Left cardiac atrium (tissue), 4 donors: Measurements from ENCODE around the gene TFB1M. TPM values are rescaled to one million over a fixed set of nuclear protein-coding genes. Genes with fewer than 3 reads are reported as not detected.
"Not testable (repeated sequence)": the region's sequence is repeated elsewhere in the genome, so short reads cannot be mapped to it uniquely, and the experiment has no call there.

Experiments used
- ATAC-seq, 2 donors: fragments of 200-7000 bp; cut with Tn5 transposase; one replicate each; pipeline ENCODE4 v1.9.1; 2020; ENCODE audit warnings: mild to moderate bottlenecking in 2 of 2, moderate library complexity in 2 of 2
- DNase-seq: peaks from one replicate; pipeline ENCODE4 v3.0.0-alpha.2; 2020
- intact Hi-C, 2 donors: fragments of 100-400 bp; cut with DNase I; formaldehyde crosslinking; loops; one replicate each; pipeline versions ENCODE4 v1.14.1 to v1.15.1; 2022 to 2023
- total RNA-seq, 2 donors: library from RNA; stranded (reverse); fragmentation: NEBNext Ultra II Directional; extraction: Animal tissue kit (Norgen Biotek cat#: 25700); gene quantifications; one replicate each; pipeline ENCODE4 v1.2.1, GENCODE V29; 2021
- donor health status: DM: no; HTN: yes; CAD: no.
- donor health status: DM: no; HTN: yes; CAD: no; lungs with severe emphysema.
- donor health status: DM: yes; HTN: yes; CAD: no.
- donor health status: Dilated cardiomyopathy.

The TFB1M gene
- total RNA-seq, 2 donors from 2014 or later: 13.9 to 15.6 TPM

DNA sequence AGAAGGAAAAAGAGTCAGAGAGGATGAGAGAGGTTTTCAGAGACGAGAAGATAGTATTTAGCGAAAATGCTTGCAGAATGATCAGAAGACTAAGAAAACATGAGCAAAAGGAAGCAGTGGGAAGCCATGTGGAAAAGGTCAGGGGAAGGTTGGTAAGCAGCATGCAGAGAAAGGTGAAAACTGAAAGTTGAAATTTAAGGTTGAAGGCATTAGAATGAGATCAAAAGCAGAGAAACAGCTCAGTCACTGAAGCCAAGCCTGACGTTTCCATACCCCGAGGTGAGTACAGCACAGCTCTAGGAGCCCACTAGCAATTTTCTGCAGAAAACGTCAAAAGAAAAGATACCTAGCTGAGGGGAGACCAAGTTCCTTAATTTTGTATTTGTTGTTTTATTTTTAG, 19.1 kb upstream of the TFB1M start:
- ATAC-seq (no peak), DNase-seq (no peak)
- intact Hi-C loops: no loop called here

DNA sequence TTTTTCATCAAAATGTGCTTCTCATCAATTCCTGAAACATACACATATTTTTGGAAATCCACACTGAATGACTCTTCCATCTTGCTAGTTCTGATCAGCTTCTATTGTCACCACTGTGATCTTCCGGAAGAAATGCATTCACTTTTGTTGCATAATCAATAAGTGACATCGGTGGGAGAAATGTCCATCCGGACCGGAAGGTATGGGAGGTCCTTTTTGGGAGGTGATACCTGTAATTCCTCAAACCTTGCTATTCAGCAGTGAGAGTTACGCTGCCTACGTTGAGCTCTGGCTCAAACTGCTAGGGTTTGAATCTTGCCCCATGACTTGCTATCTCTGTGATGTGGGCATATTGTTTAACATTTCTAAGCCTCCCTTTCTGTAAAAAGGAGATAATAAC, 16.6 kb upstream of the TFB1M start:
- ATAC-seq (no peak), DNase-seq (no peak)
- intact Hi-C loops: no loop called here

DNA sequence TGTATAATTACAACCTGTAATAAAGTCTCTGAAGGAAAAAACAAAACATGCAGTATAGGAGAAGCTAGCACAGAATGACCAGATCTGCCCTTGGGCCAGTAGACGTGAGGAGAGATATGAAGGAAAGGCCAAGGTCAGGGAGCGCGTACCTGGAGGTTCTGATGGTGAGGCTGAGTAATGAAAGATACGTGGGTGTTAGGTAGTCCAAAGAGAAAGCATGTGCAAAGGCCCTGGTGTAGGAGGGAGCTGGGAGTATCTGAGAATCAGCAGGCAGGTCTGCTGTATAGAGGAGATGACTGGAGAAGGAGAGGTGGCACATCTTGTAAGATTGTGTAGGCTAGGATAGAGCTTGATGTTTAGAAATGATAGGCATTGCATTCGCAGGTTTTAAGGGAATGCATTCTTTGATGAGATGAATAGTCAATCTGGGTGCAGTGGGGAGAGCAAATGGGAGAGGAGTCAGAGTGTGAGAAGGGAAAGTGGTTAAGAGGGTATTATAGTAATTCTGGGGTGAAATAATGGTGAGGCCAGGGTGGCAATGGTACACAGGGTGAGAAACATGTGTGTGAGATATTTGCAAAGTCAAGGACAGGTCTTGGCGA, 15.9 kb upstream of the TFB1M start:
- intact Hi-C loops: no loop called here
- no peak for ATAC-seq
- DNase-seq: no peak

DNA sequence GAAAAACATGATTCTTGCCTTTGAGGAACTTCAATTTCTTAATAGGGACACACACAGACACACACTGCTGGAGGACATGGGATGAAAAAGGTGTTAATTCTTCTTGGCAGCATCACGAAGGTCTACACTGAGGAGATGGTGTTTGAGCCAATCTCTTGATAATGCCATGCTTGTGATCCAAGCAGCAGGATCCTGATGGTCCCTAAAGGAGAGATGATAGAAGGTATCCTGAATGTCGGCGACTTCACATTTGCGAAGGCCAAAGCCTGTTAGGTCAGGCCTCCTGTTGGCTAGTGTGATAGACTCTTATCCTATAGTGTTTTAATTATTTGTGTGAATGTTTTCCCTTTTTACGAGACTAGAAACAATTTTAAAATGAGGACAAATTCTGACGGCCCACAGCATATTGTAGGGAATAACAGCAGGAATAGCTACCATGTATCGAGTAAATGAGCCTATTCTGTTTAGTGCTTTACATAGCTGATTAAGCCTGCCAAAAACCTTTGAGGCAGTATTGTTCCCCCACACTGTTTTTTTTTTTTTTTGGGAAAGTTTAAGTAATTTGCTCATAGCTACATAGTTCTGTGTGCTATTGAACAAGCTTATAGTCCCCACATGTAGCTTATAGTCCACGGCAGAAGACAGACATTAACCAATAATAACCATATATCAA, 15.3 kb upstream of the TFB1M start:
- DNase-seq: no peak
- ATAC-seq: no peak
- intact Hi-C loops: no loop called here

DNA sequence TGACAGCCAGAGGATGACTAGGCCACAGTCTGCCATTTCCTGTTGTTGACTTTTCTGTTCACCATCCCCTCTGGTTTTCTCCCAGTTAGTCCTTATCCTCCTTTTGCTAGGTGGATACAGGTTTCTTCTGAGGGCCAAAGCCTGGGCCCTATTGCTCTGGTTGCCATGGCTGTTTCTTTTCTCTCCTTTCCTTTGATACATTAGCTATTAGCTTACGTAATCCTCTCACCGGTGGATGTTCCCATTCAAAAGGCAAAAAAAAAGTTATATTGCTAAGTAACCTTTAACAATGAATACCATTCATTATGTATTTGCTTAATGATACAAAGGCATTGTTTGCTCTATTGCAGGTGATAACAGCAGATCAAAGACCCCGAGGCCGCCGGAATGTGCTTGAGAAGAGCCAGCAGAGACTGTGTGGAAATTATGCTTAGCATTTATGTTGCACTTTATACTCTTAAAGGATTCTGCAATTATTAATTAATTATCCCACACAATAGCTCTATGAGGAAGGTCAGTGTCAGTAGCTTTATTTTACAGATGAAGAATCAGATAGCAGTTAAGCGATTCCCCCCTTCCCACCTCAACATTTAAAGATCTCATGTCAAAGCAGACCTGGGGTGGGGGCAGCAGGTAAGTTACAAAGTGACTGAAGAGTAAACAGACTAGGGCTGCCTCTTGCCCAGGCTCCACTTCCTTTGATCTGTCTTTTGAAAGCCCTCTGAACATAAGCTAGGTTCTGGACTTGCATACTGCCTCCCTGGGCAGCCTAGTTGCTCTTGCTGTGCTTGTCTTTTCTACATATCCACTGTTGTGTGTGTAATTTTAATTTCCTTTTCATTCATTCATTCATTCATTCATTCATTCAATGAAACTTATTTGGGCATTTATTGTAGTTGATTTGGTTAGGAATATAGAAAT, 14.5 kb upstream of the TFB1M start:
- no peak for DNase-seq

DNA sequence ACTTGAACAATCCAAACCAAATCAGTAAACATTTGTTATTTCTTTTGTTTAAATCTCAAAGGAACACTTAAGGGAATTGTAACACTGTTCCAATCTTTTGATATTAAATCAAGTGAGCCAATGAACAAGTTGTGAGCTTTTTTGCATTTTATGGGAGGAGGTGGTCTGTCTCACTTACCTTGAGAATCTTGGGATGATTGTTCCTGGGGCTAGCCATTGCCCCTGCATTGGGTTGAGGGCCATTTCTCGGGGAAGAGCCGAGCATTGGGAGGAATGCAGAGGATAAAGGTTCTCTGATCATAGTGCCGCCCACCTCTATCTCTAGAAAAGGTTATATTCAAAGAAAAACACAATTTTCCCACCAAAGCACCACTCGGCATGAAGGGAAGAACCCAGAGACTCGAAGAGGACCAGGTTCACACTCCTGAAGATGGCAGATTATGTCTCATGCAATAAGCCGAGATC, 13.8 kb upstream of the TFB1M start:
- ATAC-seq (no peak), DNase-seq (no peak)
- intact Hi-C loops: no loop called here

More for the DNA sequence above, 14.5 kb upstream of the TFB1M start:
- ATAC-seq: no peak
- intact Hi-C loops: no loop called here

DNA sequence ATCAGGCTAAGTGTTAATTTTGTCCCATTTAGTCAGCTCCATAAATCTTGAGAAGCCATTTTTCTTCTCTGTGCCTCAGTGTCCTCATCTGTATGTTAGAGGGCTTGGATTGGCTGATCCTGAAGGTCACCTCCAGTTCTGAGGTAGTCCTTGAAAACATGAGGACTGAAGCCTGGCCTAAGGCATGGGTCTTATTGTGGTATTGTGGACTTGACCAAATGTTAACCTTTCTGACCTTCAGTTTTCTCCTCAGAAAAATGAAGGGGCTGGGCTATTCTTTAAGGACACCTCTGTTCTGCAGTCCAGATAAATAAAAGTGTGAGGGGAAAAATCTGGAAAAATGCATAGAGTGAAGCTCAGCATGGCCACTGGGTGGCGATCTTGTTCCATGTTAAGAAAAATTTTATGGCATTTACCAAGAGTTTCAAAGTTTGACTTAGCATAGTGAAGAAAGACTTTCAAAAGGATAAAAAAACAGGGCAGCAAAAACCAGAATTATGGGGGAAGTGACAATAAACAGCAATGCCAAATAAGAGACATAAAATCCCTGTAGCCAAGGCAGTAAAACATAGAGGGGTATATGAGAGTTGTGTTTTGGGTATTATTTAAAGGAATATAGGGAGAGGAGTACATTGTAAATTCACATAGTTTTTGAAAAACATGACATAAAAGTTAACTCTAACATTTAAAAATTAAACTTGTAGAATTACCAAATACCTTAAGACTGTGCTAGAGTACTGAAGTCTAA, 13.2 kb upstream of the TFB1M start:
- DNase-seq (peak; percentile 36), ATAC-seq (peak in 1 of 2 donors; percentile 58)
- intact Hi-C loops: loop anchor here in 1 of 2 donors (1.0 kb wide), 1 partner anchor 203 kb away; no protein-coding TSS in a partner anchor

DNA sequence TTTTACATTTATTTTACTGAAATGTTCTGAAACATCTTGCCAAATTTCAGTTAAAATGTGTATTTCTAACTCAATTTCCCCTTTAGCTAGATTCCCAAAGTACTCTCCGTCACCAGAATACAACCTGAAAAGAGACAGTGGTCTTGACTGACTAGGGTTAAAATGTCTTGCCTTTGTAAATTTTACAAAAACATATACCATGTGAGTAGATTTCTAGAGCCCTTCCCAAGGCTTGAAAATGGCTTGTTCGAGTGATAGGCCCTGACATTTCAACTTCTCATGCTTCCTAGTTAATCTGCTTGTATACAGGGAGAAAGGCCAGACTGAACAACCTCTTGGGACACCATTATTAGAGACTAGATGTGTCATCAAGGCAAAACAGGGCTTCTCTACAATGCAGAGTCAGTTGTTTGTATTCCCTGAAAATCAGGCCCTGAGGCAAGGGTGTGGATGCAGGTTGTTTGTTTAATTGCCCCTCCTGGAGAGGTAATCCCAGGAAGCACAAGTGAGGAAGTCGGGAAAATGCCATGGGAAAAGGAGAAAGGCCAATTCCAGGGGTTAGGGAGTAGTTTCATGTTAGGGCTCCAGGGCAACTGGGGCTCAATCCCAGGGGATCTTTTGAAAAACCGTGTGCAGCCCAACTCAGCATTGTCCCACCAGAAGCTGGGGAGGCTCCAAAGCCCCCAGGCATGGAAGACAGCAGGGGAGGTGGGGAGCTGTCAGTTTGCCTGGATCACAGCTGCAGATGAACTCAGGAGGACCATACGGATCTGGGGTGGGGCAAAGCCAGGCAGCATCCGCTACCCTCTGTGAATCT, 11.6 kb upstream of the TFB1M start:
- intact Hi-C loops: no loop called here
- ATAC-seq (no peak), DNase-seq (no peak)

DNA sequence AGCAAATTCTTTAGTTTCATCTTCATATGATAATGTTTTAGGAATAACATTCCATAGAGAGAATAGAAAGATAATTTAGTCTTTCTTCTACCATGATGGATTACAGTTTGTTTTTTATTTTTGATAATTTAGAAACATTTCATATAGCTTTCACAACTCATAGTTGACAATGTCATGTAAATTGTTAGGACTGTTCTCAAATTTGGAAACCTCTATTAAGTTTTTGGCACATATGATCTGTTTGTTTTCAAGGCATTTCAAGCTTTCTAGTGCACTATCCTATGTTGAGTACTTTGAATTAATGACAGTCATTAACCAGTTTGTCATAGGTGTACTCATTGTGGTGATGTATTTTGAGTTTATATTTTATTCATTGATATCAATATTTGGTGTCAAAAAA, 10.7 kb upstream of the TFB1M start:
- DNase-seq: no peak
- ATAC-seq: no peak
- intact Hi-C loops: no loop called here

DNA sequence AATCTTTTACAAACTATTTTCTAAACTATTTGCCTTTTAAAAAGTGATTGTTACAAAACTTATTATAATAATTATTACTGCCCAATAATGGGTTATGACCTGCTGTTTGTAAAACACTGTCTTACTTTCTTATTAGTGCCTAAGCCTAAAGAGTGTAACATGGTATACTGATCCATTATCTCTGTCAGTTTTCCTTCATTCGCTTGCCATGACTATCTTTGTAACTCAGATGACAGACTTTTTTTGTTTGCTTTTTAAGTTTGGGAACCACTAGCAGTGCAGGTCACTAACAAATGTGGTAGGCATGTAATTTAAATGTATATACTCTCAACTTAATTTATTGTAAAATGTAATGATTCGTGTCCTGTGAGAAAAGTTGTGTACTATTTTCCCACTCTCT, 9.9 kb upstream of the TFB1M start:
- ATAC-seq: no peak
- DNase-seq: no peak
- intact Hi-C loops: no loop called here

DNA sequence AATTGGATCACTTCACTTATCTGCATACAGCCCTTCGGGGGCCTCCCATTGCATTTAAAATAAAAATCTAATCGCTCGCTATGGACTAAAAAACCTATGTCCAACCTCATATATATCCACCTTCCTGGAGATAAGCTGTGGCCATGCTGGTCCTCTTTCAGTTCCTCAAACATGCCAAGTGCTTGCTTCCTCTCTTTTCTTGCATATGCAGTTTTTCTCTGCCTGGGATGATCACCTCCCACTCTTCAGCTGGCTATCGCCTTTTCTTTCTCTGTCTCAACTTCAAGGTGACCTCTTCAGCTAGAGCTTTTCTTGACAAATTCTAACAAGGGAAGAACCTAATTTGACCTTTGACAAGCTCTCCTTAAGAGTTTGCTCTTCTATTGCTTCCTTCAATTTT, 5.6 kb upstream of the TFB1M start:
- DNase-seq (no peak), ATAC-seq (no peak)
- intact Hi-C loops: no loop called here

DNA sequence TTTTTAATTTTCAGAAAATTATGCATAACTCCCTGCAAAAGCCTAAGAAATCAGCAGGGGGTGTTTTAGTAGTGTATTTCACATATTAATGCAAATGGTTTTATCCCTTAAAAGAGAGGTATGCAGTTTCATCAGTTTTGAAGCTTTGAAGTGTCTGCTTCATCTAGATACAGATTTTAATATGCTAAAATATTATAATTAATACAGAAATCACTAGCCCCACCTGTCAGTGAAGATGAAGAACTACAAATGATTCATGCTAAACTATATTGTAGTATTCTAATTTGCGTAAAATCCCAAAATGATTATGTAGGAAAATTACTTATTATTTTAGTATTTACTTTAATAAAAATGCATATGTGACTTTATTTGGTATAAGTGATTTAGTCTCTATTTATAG, 2.9 kb upstream of the TFB1M start:
- ATAC-seq (no peak), DNase-seq (no peak)
- intact Hi-C loops: no loop called here

DNA sequence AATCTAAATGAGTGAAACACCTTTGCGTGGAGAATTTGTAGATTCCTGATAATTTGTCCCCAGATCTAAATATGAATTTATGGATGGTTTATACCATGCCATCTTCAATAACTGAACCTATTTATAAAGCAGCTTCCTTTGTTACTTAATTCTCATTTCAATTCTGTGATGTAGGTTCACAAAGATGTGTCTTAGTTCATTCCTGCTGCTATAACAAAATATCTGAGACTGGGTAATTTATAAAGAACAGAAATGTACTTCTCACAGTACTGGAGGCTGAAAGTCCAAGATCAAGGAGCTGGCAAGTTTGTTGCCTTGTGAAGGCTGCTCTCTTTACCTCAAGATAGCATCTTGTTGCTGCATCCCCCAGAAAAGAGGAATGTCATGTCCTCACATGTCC, 2.1 kb upstream of the TFB1M start:
- DNase-seq: no peak
- intact Hi-C loops: no loop called here
- no peak for ATAC-seq

DNA sequence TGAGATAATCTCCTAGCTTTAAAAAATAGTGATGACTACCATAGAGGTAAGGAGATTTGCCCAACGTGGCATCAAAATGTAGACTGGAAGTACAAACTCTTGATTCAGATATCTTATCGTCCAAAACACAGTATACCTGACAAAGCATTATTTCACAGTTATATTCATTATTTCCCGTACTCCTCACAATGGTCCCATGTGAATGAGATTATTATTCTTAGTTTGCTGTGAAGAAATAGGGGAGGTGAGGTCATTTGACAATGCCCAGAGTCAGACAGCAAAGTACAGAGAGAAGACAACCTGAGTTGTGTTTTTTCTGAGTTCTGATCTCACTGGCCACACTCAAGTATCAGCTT, 1.2 kb upstream of the TFB1M start:
- intact Hi-C loops: no loop called here
- DNase-seq: no peak
- ATAC-seq: no peak

DNA sequence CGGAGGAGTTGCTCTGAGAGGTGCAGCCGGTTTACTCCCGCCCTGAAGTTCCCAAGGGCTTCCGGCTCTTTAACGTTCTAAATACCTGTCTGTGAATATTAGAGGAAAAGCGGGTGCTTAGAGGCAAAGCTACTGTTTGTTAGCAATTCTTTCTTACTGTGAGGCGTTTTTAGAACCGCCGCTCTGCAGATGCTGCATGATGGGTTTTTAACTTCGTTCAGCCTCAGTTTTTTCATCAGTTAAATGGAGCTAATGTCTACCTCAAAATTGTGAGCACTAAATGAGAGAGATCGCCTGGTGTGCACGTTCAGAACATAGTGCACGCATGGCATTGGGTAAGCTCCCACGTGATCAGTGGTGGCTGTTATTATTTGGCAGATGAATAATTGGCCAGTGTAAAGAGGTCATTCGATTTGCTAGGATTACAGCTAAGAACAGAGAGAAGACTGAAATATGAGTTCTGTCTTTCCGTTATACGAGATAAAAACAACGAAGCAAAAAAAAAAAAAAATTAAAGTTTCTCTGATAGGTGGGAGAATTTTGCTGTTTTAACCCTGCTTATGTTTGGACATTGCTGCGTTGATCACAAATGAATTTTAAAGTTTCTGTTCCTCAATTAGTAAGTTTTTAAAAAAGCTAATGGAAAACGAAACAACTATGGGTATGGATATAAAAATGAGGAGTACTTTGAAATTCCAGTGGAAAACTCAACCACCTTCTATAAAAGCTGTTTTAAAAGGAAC, 660 bp upstream of the TFB1M start:
- peak; percentile 68 to 79 for ATAC-seq
- intact Hi-C loops: no loop called here
- peak; percentile 61 for DNase-seq

DNA sequence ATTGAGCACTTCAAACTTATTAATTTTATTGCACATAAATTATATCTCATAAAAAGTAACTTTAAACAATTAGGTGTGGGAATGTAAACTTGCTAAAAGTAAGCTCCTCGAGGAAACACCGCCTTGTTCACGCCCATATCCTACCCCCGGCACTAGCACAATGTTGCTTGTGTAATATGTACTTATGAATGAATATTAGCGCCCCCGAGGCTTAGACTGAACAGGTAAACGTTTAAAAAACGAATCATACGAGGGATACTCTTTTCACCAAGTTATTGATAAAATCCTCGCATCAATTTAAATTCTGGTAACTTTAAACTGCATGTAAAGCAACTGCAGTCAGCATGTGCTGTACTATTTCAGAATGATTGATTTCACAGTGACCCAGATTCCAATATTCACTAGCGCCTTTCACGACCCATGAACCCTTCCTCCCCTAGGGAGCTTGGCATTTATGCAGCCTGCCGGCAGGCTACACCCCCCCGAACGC, 637 bp downstream of the TFB1M start:
- intact Hi-C loops: no loop called here
- peak; percentile 8 to 34 for ATAC-seq
- no peak for DNase-seq

DNA sequence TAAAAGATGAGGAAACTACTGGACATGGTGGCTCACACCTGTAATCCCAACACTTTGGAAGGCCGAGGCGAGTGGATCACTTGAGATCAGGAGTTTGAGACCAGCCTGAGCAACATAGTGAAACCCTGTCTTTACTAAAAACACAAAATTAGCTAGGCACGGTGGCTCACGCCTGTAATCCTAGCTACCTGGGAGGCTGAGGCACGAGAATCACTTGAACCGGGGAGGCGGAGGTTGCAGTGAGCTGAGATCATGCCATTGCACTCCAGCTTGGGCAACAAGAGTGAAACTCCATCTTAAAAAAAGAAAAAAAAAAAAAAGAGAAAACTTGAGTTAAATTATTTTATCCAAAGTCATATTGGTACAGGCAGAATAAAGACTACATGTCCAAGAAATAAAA, 1.3 kb downstream of the TFB1M start:
- intact Hi-C loops, DNase-seq, ATAC-seq: not testable (repeated sequence)

DNA sequence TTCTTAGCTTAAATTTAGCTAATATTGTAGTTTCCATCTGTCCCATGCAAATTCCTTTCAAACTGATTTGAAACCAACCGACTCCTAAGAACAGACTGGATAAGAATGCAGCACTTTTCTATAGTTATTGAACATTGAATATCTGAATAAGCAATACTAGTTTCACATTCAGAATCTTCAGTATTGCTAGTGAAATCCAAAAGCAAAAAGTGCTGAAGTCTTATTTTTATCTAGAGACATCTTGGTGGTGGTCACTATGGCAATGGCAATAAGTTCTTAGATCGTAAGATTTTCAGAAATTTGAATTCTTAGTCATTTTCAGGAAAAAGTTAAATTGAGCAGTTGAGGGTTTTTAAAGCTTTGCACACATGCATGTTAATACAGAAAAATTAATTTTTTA, 2.7 kb downstream of the TFB1M start:
- DNase-seq (no peak), ATAC-seq (no peak)
- intact Hi-C loops: no loop called here
